ENCODE results near the gene ZFYVE28. TPM values are rescaled to one million over a fixed set of nuclear protein-coding genes. Genes with fewer than 3 reads are reported as not detected.

The ZFYVE28 gene
- total RNA-seq, 4 donors from 2014 or later, result 8.9 to 19.1 (median 16.4) TPM

DNA sequence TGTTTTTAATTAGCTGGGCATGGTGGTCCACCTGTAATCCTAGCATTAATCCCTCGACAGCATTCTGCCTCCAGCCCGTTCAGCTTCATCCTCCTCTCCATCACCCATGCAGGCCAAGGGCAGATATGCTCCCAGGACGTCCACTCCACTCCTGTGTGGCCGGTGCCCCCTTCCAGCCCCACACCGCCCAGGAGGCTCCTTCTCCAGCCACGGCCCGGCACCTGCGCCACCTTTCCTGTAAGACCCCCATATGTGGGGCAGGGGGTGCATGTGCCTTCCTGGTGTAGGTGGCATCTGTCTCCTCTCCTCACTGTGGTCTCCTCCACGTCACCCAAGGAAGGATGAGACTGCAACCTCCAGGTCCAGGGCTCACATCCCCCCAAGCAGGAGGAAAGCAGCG, 99.6 kb downstream of the ZFYVE28 start:
- no peak for TF ChIP-seq POLR2A (IDR thresholded peaks at IDR 0.05)
- TF ChIP-seq, protein P1, sequence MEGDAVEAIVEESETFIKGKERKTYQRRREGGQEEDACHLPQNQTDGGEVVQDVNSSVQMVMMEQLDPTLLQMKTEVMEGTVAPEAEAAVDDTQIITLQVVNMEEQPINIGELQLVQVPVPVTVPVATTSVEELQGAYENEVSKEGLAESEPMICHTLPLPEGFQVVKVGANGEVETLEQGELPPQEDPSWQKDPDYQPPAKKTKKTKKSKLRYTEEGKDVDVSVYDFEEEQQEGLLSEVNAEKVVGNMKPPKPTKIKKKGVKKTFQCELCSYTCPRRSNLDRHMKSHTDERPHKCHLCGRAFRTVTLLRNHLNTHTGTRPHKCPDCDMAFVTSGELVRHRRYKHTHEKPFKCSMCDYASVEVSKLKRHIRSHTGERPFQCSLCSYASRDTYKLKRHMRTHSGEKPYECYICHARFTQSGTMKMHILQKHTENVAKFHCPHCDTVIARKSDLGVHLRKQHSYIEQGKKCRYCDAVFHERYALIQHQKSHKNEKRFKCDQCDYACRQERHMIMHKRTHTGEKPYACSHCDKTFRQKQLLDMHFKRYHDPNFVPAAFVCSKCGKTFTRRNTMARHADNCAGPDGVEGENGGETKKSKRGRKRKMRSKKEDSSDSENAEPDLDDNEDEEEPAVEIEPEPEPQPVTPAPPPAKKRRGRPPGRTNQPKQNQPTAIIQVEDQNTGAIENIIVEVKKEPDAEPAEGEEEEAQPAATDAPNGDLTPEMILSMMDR (IDR thresholded peaks at IDR 0.05), result no peak
- H3K27me3 ChIP-seq, result no peaks in the 10 kb centered on the region
- no peak overlapping the region for H3K4me3 ChIP-seq (replicated peaks in 1 of 3)
- no peak overlapping the region for H3K27ac ChIP-seq
- H3K36me3 ChIP-seq, result no peaks in the 10 kb centered on the region
- H3K4me1 ChIP-seq, result no peaks in the 10 kb centered on the region
- intact Hi-C loops (cut with DNase I), result no loop called here
- no peak for DNase-seq
- 93 to 97% methylated on average over 9 to 10 of the region's 10 CpGs for WGBS, 2 donors
- H3K9me3 ChIP-seq, result no peaks in the 10 kb centered on the region

DNA sequence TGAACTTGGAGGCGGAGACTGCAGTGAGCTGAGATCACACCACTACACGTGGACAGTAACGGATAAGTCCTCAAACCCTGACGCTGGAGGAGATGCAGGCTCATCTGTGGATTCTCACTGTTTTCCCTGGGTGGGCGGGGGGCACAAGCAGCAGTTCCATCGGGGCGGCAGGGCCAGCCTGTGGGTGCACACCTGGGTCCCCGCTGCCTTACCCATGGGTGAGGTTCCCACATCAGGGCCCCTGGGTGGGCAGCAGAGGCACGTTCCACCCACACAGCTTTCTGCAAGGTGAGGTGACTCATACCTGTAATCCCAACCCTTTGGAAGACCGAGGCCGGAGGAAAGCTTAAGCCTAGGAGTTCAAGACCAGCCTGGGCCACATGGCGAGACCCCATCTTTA, 100.0 kb downstream of the ZFYVE28 start:
- Histone ChIP-seq H3K27me3 (no peaks in the 10 kb centered on the region), H3K36me3 (no peaks in the 10 kb centered on the region), H3K4me1 (no peaks in the 10 kb centered on the region), H3K9me3 (no peaks in the 10 kb centered on the region), H3K27ac (no peak overlapping the region), H3K4me3 (replicated peaks in 1 of 3) (no peak overlapping the region)
- intact Hi-C loops (cut with DNase I), result no loop called here
- DNase-seq, result no peak
- WGBS, 2 donors, result 91% methylated on average over 8 to 12 of the region's 12 CpGs
- TF ChIP-seq POLR2A (IDR thresholded peaks at IDR 0.05), result no peak
- TF ChIP-seq, protein P1 (IDR thresholded peaks at IDR 0.05), result no peak

DNA sequence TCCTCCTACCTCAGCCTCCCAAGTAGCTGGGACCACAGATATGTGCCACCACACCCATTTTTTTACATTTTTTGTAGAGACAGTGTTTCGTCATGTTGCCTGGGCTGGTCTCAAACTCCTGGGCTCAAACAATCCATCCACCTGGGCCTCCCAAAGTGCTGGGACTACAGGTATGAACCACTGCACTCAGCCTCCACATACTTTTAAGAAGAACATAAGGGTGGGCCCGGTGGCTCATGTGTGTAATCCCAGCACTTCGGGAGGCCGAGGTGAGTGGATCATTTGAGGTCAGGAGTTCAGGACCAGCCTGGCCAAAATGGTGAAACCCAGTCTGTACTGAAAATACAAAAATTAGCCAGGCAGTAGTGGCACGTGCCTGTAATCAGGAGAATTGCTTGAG, 105.1 kb downstream of the ZFYVE28 start:
- no peak for TF ChIP-seq POLR2A (IDR thresholded peaks at IDR 0.05)
- TF ChIP-seq, protein P1 (IDR thresholded peaks at IDR 0.05), result no peak
- Histone ChIP-seq H3K36me3 (no peaks in the 10 kb centered on the region), H3K9me3 (no peaks in the 10 kb centered on the region), H3K4me1 (no peaks in the 10 kb centered on the region), H3K27ac (no peak overlapping the region), H3K4me3 (replicated peaks in 1 of 3) (no peak overlapping the region), H3K27me3 (no peaks in the 10 kb centered on the region)
- DNase-seq, result no peak
- intact Hi-C loops (cut with DNase I), result no loop called here
- 63 to 74% methylated on average over 4 to 5 of the region's 5 CpGs for WGBS, 2 donors

DNA sequence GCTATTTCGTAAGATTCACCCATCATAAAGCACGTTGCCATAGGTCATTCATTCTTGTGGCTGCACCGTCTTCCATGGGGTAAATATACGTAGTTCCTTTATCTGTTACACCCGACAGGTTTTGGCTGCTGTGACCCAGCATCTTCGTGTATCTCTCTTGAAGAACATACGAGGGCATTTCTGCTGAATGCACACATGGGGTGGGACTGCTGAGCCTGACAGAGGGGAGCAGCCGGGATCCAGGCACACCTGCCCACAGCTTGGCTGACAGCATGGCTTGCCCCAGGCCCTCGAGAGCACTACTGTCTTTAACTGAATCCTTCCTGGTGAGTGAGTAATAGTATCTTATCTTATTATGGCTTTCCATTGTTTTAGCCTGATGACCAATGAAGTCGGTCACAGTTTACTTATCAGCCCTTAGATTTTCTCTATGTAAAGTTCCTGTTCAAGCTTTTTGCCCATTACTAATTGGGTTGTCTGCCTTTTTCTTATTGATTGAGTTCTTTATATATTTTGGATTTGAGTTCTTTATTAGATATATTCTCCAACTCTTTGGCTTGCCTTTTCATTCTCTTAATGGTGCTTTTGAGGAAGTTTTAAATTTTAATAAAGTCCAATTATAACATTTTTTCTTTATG, 111.6 kb downstream of the ZFYVE28 start:
- Histone ChIP-seq H3K27me3 (no peaks in the 10 kb centered on the region), H3K9me3 (no peaks in the 10 kb centered on the region), H3K27ac (no peak overlapping the region), H3K4me3 (replicated peaks in 1 of 3) (no peak overlapping the region), H3K4me1 (peaks cover 4 to 10% of the 10 kb centered on the region in 2 donors), H3K36me3 (no peaks in the 10 kb centered on the region)
- no peak for TF ChIP-seq POLR2A (IDR thresholded peaks at IDR 0.05)
- TF ChIP-seq, protein P1 (IDR thresholded peaks at IDR 0.05), result no peak
- no peak for DNase-seq
- intact Hi-C loops (cut with DNase I), result no loop called here
- 93 to 94% methylated on average over 10 of the region's 10 CpGs for WGBS, 2 donors

DNA sequence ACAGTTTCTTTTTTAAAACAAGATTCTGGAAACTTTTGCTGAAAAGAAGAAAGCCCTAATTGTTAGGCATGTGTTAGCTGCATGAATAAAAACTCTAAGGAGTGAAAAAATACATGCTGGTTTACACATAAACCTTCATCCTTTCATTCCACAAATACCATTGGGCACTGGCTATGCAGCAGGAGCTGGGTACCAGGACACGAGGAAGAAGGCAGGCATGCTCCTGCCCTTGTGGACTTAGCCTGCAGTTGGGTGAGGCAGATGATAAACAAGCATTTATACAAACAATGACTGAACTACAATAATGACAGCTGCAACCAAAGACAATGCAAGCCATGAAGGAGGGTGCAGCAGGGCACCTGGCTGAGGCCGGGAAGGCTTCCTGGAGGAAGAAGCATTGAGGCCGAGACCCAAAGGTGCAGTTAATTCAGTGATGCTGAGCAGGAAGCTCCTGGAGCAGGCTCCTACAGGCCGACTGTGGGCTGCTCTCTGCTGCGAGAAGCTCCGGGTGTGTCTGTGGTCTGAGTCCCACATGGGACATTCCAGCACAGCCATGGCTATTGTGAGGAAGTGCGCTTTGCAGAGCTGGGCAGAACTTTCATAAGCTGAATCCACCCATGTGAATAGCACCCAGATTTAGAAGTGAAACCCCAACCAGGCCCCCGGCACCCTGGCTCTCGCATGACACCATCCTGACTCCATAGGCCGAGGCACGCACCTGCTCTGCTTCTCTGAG, 112.5 kb downstream of the ZFYVE28 start:
- DNase-seq, result no peak
- Histone ChIP-seq H3K9me3 (no peaks in the 10 kb centered on the region), H3K4me1 (peaks cover 12 to 17% of the 10 kb centered on the region in 2 donors), H3K27me3 (no peaks in the 10 kb centered on the region), H3K36me3 (no peaks in the 10 kb centered on the region), H3K27ac (no peak overlapping the region), H3K4me3 (replicated peaks in 1 of 3) (no peak overlapping the region)
- intact Hi-C loops (cut with DNase I), result no loop called here
- TF ChIP-seq, protein P1 (IDR thresholded peaks at IDR 0.05), result no peak
- no peak for TF ChIP-seq POLR2A (IDR thresholded peaks at IDR 0.05)
- 77 to 87% methylated on average over 10 to 11 of the region's 11 CpGs for WGBS, 2 donors
